ENCODE data around the gene BANF2. TPM values are rescaled to one million over a fixed set of nuclear protein-coding genes. Genes with fewer than 3 reads are reported as not detected.

The BANF2 gene
- total RNA-seq, 2 experiments from 2014 or later: not detected

GRCh38 chr20:17748279-17748678, 48.5 kb downstream of the BANF2 start:
- peaks cover 13% of the 10 kb centered on the region for H3K27me3 Mint-ChIP-seq
- H3K36me3 Mint-ChIP-seq: no peaks in the 10 kb centered on the region
- no peak overlapping the region for H3K27ac Mint-ChIP-seq
- H3K9me3 Mint-ChIP-seq (ENCODE audit: low read depth): no peaks in the 10 kb centered on the region
- H3K4me1 Mint-ChIP-seq: no peaks in the 10 kb centered on the region
- H3K4me3 Mint-ChIP-seq: no peak overlapping the region
- no peak for DNase-seq
- CTCF ChIA-PET: interaction anchor here (1.5 kb wide), 1 partner anchor 21 kb away, joined by 3 read pairs; no protein-coding TSS in a partner anchor
- no peak for ATAC-seq

- Mint-ChIP-seq H3K27ac (no peak overlapping the region), H3K9me3 (ENCODE audit: low read depth) (no peaks in the 10 kb centered on the region), H3K36me3 (no peaks in the 10 kb centered on the region), H3K4me3 (no peak overlapping the region), H3K4me1 (no peaks in the 10 kb centered on the region), H3K27me3 (peaks cover 16% of the 10 kb centered on the region)
- no peak for ATAC-seq
- CTCF ChIA-PET: no interaction called here
- no peak for DNase-seq
Observed at GRCh38 chr20:17749626-17749977, 49.8 kb downstream of the BANF2 start.

GRCh38 chr20:17749978-17750721, 50.4 kb downstream of the BANF2 start:
- Mint-ChIP-seq H3K4me1 (no peaks in the 10 kb centered on the region), H3K27me3 (peaks cover 16% of the 10 kb centered on the region), H3K36me3 (no peaks in the 10 kb centered on the region), H3K4me3 (no peak overlapping the region), H3K27ac (no peak overlapping the region), H3K9me3 (ENCODE audit: low read depth) (no peaks in the 10 kb centered on the region)
- ATAC-seq (no peak), DNase-seq (no peak)
- CTCF ChIA-PET: no interaction called here

DNA sequence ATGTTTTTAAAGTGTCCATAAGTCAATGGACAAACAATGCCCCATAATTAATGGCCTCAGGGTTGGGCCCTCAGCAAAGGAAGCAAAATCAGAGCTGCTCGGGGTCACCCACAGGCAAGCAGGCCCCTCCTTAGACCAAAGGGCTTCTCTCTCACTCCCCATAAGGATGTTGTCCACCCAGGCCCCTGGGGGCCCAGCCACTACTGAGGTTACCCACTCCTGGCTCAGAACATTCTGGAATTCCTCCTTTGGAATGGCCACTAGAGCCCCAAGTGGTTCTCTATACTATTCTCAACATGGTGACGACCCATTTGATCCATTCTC, 50.9 kb downstream of the BANF2 start:
- DNase-seq (no peak), ATAC-seq (no peak)
- H3K36me3 Mint-ChIP-seq: no peaks in the 10 kb centered on the region
- no peaks in the 10 kb centered on the region for H3K9me3 Mint-ChIP-seq (ENCODE audit: low read depth)
- no peaks in the 10 kb centered on the region for H3K4me1 Mint-ChIP-seq
- peaks cover 19% of the 10 kb centered on the region for H3K27me3 Mint-ChIP-seq
- H3K4me3 Mint-ChIP-seq: no peak overlapping the region
- CTCF ChIA-PET: no interaction called here
- no peak overlapping the region for H3K27ac Mint-ChIP-seq

DNA sequence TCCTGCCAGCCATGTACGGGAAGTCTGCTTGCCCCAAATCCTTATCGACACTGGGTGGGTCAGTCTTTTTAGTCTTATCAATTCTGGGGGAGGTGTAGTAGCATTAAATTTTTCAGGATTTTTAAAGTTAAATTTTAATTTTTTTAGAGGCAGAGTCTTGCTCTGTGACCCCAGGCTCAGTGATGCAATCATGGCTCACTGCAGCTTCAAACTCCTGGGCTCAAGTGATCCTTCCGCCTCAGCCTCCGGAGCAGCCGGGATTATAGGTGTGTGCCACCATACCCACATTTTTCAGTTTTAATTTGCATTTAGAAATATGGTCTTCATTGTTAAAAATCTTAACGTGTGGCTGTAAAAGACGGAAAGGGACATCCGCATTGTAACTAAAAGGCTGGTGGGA, 51.9 kb downstream of the BANF2 start:
- Mint-ChIP-seq H3K4me1 (no peaks in the 10 kb centered on the region), H3K36me3 (no peaks in the 10 kb centered on the region), H3K27me3 (peaks cover 22% of the 10 kb centered on the region), H3K9me3 (ENCODE audit: low read depth) (no peaks in the 10 kb centered on the region), H3K27ac (no peak overlapping the region), H3K4me3 (no peak overlapping the region)
- CTCF ChIA-PET: no interaction called here
- no peak for ATAC-seq
- no peak for DNase-seq

- H3K4me3 Mint-ChIP-seq: no peak overlapping the region
- H3K27ac Mint-ChIP-seq: no peak overlapping the region
- CTCF ChIA-PET: no interaction called here
- H3K9me3 Mint-ChIP-seq (ENCODE audit: low read depth): no peaks in the 10 kb centered on the region
- ATAC-seq (no peak), DNase-seq (no peak)
- H3K36me3 Mint-ChIP-seq: no peaks in the 10 kb centered on the region
- H3K4me1 Mint-ChIP-seq: no peaks in the 10 kb centered on the region
- peaks cover 20% of the 10 kb centered on the region for H3K27me3 Mint-ChIP-seq
Observed at GRCh38 chr20:17752459-17752858, 52.7 kb downstream of the BANF2 start.

GRCh38 chr20:17753516-17753915, 53.8 kb downstream of the BANF2 start:
- CTCF ChIA-PET: no interaction called here

DNA sequence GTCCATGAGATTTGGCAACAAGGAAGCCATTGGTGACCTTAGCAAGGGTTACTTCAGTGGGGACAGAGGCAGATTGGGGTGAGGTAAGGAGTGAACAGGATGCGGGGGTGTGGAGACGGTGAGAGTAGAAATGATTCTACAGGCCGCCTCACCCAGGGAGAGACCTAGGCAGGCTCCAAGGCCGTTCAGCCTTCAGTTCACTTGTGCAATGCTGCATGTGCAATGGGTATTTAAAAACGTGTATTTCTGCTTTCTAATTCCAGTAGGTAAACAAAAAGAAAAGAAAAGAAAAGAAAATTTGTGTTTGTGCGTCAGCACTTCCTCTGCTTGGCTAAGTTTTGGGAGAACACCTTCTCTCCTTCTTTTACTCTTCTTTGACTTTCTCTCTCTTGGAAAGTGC, 56.8 kb downstream of the BANF2 start:
- H3K27me3 Mint-ChIP-seq: peaks cover 13% of the 10 kb centered on the region
- H3K27ac Mint-ChIP-seq: no peak overlapping the region
- no peak overlapping the region for H3K4me3 Mint-ChIP-seq
- H3K36me3 Mint-ChIP-seq: no peaks in the 10 kb centered on the region
- DNase-seq (no peak), ATAC-seq (no peak)
- H3K9me3 Mint-ChIP-seq (ENCODE audit: low read depth): no peaks in the 10 kb centered on the region
- CTCF ChIA-PET: no interaction called here
- H3K4me1 Mint-ChIP-seq: no peaks in the 10 kb centered on the region

More at GRCh38 chr20:17753516-17753915, 53.8 kb downstream of the BANF2 start:
- Mint-ChIP-seq H3K27ac (no peak overlapping the region), H3K4me1 (no peaks in the 10 kb centered on the region), H3K9me3 (ENCODE audit: low read depth) (no peaks in the 10 kb centered on the region), H3K27me3 (peaks cover 17% of the 10 kb centered on the region), H3K36me3 (no peaks in the 10 kb centered on the region), H3K4me3 (no peak overlapping the region)
- no peak for DNase-seq
- ATAC-seq: no peak

GRCh38 chr20:17757496-17757895, 57.7 kb downstream of the BANF2 start:
- no peak for ATAC-seq
- Mint-ChIP-seq H3K27ac (no peak overlapping the region), H3K4me1 (no peaks in the 10 kb centered on the region), H3K27me3 (peaks cover 12% of the 10 kb centered on the region), H3K9me3 (ENCODE audit: low read depth) (no peaks in the 10 kb centered on the region), H3K36me3 (no peaks in the 10 kb centered on the region), H3K4me3 (no peak overlapping the region)
- CTCF ChIA-PET: no interaction called here
- no peak for DNase-seq

DNA sequence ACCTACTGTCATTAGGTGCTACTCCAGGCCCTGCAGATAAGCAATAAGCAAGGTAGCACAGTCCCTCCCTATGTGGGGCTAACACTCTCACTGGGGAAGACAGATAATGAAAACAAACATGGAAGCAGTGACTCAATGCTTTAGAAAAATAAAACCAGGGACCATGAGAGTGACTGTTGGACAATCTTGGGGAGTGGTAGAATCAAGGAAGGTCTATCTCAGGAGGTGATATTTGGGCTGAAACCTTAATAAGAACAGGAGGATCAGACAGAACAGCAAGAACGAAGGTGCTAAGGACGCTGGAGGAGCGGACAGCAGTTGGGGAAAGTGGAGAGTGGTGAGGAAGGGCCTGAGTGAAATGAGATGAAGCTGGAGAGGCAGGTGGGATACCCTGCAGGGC, 58.2 kb downstream of the BANF2 start:
- Mint-ChIP-seq H3K4me3 (no peak overlapping the region), H3K27ac (no peak overlapping the region), H3K36me3 (no peaks in the 10 kb centered on the region), H3K9me3 (ENCODE audit: low read depth) (no peaks in the 10 kb centered on the region), H3K27me3 (peaks cover 9% of the 10 kb centered on the region), H3K4me1 (no peaks in the 10 kb centered on the region)
- no peak for ATAC-seq
- no peak for DNase-seq
- CTCF ChIA-PET: no interaction called here

GRCh38 chr20:17758512-17758911, 58.7 kb downstream of the BANF2 start:
- Mint-ChIP-seq H3K36me3 (no peaks in the 10 kb centered on the region), H3K27ac (no peak overlapping the region), H3K9me3 (ENCODE audit: low read depth) (no peaks in the 10 kb centered on the region), H3K4me3 (no peak overlapping the region), H3K4me1 (no peaks in the 10 kb centered on the region), H3K27me3 (peaks cover 9% of the 10 kb centered on the region)
- ATAC-seq (no peak), DNase-seq (no peak)
- CTCF ChIA-PET: no interaction called here

GRCh38 chr20:17759449-17759848, 59.7 kb downstream of the BANF2 start:
- ATAC-seq (no peak), DNase-seq (no peak)
- CTCF ChIA-PET: no interaction called here
- no peaks in the 10 kb centered on the region for H3K36me3 Mint-ChIP-seq
- no peak overlapping the region for H3K27ac Mint-ChIP-seq
- H3K4me1 Mint-ChIP-seq: no peaks in the 10 kb centered on the region
- H3K4me3 Mint-ChIP-seq: no peak overlapping the region
- peaks cover 6% of the 10 kb centered on the region for H3K27me3 Mint-ChIP-seq
- no peaks in the 10 kb centered on the region for H3K9me3 Mint-ChIP-seq (ENCODE audit: low read depth)

DNA sequence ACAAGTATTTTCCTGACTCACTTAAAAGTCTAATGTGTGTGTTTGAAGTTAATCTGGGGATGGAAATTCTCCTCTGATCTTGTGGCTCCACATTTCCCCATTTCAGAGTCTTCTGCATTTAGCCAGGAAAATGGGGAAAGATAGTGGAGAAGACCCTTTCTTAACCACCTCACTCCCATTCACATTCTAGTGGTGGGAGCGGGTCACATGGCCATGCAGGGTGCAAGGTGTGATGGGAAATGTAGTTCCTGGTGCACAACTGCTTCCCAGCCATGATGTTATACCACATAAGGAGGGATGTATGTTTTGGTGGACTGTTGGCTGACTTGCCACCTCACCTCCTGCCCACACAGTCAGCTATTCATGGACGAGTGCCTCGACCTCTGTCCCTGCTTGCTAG, 61.8 kb downstream of the BANF2 start:
- Mint-ChIP-seq H3K9me3 (ENCODE audit: low read depth) (no peaks in the 10 kb centered on the region), H3K36me3 (no peaks in the 10 kb centered on the region), H3K4me3 (no peak overlapping the region), H3K27ac (no peak overlapping the region), H3K4me1 (no peaks in the 10 kb centered on the region), H3K27me3 (peaks cover under 1% of the 10 kb centered on the region)
- CTCF ChIA-PET: no interaction called here
- ATAC-seq (no peak), DNase-seq (no peak)

DNA sequence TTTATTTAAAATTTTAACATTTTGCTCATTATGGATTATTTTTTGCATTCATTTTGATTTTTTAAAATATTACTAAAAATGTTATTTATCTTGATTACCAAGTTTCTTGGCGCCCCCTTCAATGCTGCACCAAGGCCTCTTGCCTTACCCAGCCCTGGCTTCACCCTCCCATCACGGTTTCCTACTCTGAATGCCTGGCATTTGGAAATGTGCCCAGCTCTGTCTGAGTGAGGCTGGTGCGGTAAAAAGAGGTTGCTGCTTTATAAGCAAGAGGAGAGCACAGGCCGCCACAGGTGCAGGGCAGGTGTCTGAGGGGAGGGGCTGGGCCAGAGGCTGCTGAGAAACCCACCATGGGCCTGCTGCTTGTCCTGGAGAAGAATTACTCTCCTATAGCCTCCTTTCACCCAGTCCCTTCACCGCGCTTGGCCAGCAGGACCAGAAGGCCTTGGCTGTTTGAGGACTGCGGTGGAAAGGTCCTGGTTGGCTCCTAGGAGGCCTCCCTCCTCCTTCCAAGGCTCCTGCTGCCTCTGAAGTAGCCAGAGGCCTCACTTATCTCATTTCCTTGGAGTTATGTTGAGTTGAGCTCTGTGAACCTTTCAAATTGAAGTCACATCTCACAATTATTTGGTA, 62.6 kb downstream of the BANF2 start:
- peaks cover 3% of the 10 kb centered on the region for H3K27me3 Mint-ChIP-seq
- no peak overlapping the region for H3K27ac Mint-ChIP-seq
- no peaks in the 10 kb centered on the region for H3K4me1 Mint-ChIP-seq
- DNase-seq: no peak
- no peaks in the 10 kb centered on the region for H3K9me3 Mint-ChIP-seq (ENCODE audit: low read depth)
- CTCF ChIA-PET: no interaction called here
- ATAC-seq: no peak
- H3K36me3 Mint-ChIP-seq: no peaks in the 10 kb centered on the region
- no peak overlapping the region for H3K4me3 Mint-ChIP-seq
